Measurements from ENCODE around the gene SRGAP2B. TPM values are rescaled to one million over a fixed set of nuclear protein-coding genes. Genes with fewer than 3 reads are reported as not detected.

Gene SRGAP2B
- 10 to 100 TPM; 25.9 to 31.4 TPM for total RNA-seq

GRCh38 chr1:145095284-145096057 lies at the start of gene SRGAP2B, which contains the start of gene FAM72D:
TSS of gene SRGAP2B (minus strand) at chr1:145095328. CDS start at chr1:145092901, 2,427 bp downstream.
TSS of gene FAM72D (plus strand) at chr1:145095974. CDS start at chr1:145096848, 874 bp downstream.

Other genes starting within 250 kb of the SRGAP2B start
- gene FAM72D, start 646 bp upstream of the SRGAP2B start, total RNA-seq, result 10 to 100 TPM in 1 of 2 experiments, 1 to 10 TPM in 1; 8.2 to 10.0 TPM
- gene PPIAL4D, start 146.8 kb upstream of the SRGAP2B start, total RNA-seq, result not detected